ENCODE measurements around the gene TSC22D1.
"Not testable (repeated sequence)": the region's sequence is repeated elsewhere in the genome, so short reads cannot be mapped to it uniquely, and the experiment has no call there.

DNA sequence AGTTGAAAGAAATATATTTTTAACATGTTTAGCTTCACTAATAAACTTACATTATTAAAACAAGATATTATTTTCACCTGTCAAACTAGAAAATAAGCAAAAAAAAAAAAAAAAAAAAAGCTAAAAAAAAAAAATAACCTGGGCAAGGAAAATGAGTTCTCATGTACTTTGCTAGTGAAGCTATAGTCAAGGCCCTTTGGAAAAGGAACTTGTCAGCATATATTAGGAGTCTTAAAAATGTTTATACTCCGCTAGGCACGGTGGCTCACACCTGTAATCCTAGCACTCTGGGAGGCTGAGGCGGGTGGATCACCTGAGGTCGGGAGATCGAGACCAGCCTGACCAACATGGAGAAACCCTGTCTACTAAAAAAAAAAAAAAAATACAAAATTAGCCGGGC is 66.3 kb downstream of the TSC22D1 start:
- not testable (repeated sequence) for TF ChIP-seq POLR2A (IDR thresholded peaks at IDR 0.05)
- TF ChIP-seq, protein P1, sequence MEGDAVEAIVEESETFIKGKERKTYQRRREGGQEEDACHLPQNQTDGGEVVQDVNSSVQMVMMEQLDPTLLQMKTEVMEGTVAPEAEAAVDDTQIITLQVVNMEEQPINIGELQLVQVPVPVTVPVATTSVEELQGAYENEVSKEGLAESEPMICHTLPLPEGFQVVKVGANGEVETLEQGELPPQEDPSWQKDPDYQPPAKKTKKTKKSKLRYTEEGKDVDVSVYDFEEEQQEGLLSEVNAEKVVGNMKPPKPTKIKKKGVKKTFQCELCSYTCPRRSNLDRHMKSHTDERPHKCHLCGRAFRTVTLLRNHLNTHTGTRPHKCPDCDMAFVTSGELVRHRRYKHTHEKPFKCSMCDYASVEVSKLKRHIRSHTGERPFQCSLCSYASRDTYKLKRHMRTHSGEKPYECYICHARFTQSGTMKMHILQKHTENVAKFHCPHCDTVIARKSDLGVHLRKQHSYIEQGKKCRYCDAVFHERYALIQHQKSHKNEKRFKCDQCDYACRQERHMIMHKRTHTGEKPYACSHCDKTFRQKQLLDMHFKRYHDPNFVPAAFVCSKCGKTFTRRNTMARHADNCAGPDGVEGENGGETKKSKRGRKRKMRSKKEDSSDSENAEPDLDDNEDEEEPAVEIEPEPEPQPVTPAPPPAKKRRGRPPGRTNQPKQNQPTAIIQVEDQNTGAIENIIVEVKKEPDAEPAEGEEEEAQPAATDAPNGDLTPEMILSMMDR (IDR thresholded peaks at IDR 0.05), result not testable (repeated sequence)

Measured in Peyer's patch (tissue), 4 donors.